Suppressor macrophage treated with lipopolysaccharide for 4 hours (primary cell): ENCODE data around the gene GDPD1.
A peak's percentile ranks its signal among the peaks of the same experiment; 100 is the strongest.
"Not testable (repeated sequence)": the region's sequence is repeated elsewhere in the genome, so short reads cannot be mapped to it uniquely, and the experiment has no call there.

Source experiments
- DNase-seq: peaks from one replicate; pipeline ENCODE4 v3.0.0-alpha.2; 2020

Gene GDPD1

GRCh38 chr17:59220328-59221158 lies at the start of gene GDPD1:
Gene GDPD1 (plus strand): TSS chr17:59220511. CDS start chr17:59220610, 99 bp downstream.
- peak; percentile 98 for DNase-seq

- DNase-seq = no peak
Measured at GRCh38 chr17:59172436-59173004, 47.8 kb upstream of the GDPD1 start.

GRCh38 chr17:59174671-59175070 lies 45.6 kb upstream of the GDPD1 start:
- no peak for DNase-seq

- no peak for DNase-seq
Measured at GRCh38 chr17:59175076-59175475, 45.2 kb upstream of the GDPD1 start.

GRCh38 chr17:59178266-59178985 lies 41.9 kb upstream of the GDPD1 start:
- no peak for DNase-seq

GRCh38 chr17:59179601-59180000 lies 40.7 kb upstream of the GDPD1 start:
- not testable (repeated sequence) for DNase-seq

GRCh38 chr17:59180626-59181025 lies 39.7 kb upstream of the GDPD1 start:
- no peak for DNase-seq

- no peak for DNase-seq
Measured at GRCh38 chr17:59181481-59181880, 38.8 kb upstream of the GDPD1 start.

GRCh38 chr17:59185997-59186396 lies 34.3 kb upstream of the GDPD1 start:
- DNase-seq = no peak

- no peak for DNase-seq
Measured at GRCh38 chr17:59186850-59187249, 33.5 kb upstream of the GDPD1 start.

- no peak for DNase-seq
Measured at GRCh38 chr17:59190806-59191205, 29.5 kb upstream of the GDPD1 start.

- DNase-seq = no peak
Measured at GRCh38 chr17:59193336-59193862, 26.9 kb upstream of the GDPD1 start.

GRCh38 chr17:59199398-59199797 lies 20.9 kb upstream of the GDPD1 start:
- no peak for DNase-seq

- DNase-seq = no peak
Measured at GRCh38 chr17:59202320-59202719, 18.0 kb upstream of the GDPD1 start.

GRCh38 chr17:59219370-59219769 lies 941 bp upstream of the GDPD1 start:
- no peak for DNase-seq

- DNase-seq = no peak
Measured at GRCh38 chr17:59219992-59220327, 351 bp upstream of the GDPD1 start.

- no peak for DNase-seq
Measured at GRCh38 chr17:59221159-59221847, 992 bp downstream of the GDPD1 start.

GRCh38 chr17:59223813-59224212 lies 3.5 kb downstream of the GDPD1 start:
- DNase-seq = no peak

GRCh38 chr17:59228588-59228987 lies 8.3 kb downstream of the GDPD1 start:
- not testable (repeated sequence) for DNase-seq

- no peak for DNase-seq
Measured at GRCh38 chr17:59230764-59231163, 10.5 kb downstream of the GDPD1 start.

GRCh38 chr17:59234631-59235030 lies 14.3 kb downstream of the GDPD1 start:
- no peak for DNase-seq

- DNase-seq = no peak
Measured at GRCh38 chr17:59238906-59239305, 18.6 kb downstream of the GDPD1 start.

GRCh38 chr17:59244081-59244480 lies 23.8 kb downstream of the GDPD1 start:
- DNase-seq = no peak
